C4-2B (cell line): ENCODE data around the gene GRIK4.

Experiments
- ZFX ChIP-seq: fragments of 450-650 bp; IDR thresholded peaks from 2 replicates; pipeline ENCODE4 v1.6.1; 2017
- TF ChIP-seq, protein P1 (sequence below): fragments of 450-650 bp; conservative IDR thresholded peaks from 2 replicates; pipeline ENCODE4 v1.5.1; 2017; ENCODE audit warnings: mild to moderate bottlenecking

DNA sequence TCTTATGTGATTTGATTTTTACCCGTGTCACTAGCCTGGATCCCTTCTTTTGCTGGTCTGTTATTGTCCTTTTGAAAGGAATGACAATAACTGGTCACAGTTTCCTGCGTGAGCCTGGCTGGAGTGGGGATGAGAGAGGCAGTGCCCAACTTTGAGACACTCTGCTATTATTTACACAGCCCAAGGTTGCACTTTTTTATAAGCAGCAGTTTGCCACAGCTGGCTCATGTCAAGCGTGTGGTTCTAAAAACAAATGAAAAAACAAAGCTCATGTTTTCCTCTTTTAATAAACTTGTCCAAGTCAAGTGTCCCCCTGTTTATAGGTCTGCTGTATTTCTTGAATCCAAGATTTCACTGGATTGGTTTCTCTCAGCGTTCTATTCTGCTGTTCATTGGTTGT, 201.3 kb downstream of the GRIK4 start:
- TF ChIP-seq ZFX, result no peak
- TF ChIP-seq, protein P1, sequence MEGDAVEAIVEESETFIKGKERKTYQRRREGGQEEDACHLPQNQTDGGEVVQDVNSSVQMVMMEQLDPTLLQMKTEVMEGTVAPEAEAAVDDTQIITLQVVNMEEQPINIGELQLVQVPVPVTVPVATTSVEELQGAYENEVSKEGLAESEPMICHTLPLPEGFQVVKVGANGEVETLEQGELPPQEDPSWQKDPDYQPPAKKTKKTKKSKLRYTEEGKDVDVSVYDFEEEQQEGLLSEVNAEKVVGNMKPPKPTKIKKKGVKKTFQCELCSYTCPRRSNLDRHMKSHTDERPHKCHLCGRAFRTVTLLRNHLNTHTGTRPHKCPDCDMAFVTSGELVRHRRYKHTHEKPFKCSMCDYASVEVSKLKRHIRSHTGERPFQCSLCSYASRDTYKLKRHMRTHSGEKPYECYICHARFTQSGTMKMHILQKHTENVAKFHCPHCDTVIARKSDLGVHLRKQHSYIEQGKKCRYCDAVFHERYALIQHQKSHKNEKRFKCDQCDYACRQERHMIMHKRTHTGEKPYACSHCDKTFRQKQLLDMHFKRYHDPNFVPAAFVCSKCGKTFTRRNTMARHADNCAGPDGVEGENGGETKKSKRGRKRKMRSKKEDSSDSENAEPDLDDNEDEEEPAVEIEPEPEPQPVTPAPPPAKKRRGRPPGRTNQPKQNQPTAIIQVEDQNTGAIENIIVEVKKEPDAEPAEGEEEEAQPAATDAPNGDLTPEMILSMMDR, result no peak
